Measurements from ENCODE around the gene EPHB2.
A peak's percentile ranks its signal among the peaks of the same experiment; 100 is the strongest.

The EPHB2 gene

DNA sequence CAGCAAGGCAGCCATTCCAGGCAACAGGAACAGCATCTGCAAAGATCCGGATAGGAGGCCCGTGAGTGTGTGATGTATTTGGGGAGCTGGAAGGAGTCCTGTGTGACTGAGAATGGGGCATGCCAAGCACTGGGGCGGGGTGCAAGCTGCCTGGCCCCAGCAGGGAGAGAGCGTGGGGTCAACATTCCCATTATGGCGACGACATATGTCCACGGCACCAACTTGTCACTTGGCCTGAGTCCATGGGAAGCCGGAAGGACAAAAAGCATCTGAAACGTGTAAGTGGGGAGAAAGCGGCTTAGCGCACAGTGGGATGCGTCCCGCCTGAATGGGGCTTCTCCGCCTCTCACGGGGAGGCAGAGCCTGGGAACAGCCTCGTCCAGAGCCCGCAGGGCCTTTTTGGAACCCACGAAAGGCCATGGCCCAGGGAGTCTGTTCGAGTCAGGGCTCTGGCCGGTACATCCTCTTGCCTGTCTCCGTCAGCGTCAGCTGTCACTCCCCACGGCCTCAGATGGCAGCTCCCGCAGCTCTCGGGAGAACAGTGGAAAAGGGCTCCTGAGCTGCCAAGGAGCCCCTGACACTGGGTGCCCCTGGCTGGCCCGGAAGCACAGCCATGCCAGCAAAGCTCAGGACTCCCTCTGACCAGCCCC is 12.4 kb downstream of the EPHB2 start:
- no peak for DNase-seq (ENCODE audit: low read depth)

DNA sequence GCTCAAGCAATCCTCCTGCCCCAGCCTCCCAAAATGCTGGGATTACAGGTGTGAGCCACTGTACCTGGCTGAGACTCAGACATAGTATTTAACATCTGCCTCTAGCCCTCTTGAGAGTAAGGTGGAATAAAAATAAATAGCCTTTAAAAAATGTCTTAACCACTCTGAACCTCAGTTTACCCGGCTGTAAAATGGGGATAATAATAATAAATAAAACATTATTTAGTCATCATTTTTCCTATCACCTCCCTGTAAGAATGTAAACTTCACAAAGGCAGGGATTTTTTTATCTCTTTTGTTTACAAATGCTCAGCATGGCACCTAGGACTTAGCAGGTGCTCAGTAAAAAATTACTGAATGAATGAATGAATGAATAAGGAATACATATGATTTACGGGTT is 17.2 kb downstream of the EPHB2 start:
- no peak for DNase-seq (ENCODE audit: low read depth)

DNA sequence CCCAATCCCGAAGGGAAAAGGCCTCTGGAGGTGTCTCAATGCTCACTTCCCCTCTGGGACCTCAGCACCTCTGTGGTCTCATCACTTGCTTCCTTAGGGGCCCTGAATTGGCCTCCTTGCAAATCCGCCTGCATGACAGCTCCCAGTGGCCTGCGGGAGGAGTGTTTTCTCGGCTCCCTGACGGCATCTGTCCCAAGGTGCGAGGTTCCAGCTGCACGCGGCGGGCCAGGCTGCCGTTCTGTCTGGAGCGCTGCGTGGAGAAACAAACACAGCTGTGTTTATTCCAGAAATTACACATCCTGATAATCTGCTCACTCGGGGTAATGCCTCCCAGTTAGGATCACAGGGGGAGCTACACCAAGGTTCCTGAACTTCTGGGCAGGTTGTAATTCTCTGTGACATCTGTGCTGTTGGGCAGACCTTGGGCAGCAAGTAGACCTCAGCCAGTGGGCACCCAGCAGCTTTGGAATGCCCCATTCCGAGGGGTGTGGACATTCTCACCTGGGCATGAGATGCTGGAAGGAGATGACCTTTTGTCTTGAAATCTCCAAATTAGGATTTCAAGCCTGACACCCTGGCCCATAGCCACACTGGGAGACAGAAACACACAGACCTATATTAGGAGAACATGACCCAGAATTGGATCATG is 18.2 kb downstream of the EPHB2 start:
- no peak for DNase-seq (ENCODE audit: low read depth)

DNA sequence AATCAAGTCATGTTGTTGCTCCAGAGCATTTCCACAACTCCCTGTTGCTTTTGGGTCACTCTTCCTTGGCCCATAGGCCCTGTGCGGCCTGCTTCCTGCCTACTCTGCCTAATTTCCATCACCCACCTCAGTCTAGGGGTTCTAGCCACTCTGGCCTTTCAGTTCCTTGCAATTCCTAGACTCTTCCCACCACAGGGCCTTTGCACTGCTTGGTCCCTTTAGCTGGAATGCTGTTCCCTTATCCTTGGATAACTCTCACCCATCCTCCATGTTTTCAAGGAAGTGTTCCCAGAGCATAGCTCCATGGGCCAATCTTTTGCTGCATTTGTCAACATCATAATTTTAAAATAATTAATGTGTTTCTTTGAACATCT is 18.7 kb downstream of the EPHB2 start:
- no peak for DNase-seq (ENCODE audit: low read depth)

DNA sequence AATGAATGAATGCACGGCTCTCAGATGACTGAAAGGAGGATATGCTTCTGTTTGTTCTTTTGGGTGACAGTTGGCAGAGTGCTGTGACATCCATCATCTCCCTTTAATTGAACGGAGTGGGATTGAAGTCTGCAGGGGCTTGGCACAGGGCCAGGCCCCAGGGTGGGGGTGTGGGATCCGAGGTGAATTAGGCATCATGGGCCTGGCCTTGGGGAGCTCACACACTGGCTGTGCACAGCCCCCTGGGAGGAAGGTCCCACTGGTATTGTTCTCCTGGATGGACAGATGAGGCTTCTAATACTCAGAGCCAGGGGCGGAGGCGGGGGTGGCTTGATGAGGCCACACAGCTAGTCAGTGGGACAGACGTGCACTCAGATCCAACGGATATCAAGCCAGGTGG is 19.3 kb downstream of the EPHB2 start:
- no peak for DNase-seq (ENCODE audit: low read depth)

DNA sequence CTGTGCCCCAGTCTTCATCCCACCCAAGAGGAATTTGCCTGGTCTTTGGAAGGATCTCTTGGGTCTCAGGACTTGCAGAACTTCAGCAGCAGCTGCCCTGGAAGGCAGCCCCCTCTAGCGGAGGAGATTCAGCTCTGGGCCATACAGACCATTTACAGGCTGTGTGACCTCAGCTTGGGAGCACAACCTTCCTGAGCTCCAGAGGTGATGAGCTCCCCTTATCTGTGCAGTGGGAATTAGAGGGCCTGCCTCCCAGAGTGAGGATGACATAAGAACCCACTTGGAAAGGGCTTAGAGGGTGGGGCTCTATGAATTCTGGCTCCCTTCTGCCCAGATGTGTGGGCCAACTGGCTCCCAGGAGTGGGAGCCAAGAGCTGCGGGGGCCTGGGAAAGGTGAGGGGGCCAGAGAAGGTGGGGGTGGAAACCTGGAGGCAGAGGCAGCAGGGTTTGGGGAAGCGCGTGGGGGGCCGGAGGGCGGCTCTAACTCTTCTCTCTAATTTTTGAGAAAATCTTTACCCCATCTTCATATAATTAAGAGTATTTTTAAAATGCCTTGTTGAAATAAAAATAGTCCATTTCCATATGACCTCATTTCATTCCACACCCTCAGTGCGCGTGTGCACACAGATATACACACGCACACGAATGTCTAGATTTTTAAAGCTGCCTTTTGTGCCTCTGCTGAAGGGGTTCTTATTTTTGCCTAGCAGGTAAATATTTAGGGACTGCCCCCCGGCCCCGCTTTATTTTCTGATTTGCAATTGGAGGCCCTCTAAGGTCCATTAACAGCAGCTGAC is 21.5 kb downstream of the EPHB2 start:
- DNase-seq (ENCODE audit: low read depth), result no peak

DNA sequence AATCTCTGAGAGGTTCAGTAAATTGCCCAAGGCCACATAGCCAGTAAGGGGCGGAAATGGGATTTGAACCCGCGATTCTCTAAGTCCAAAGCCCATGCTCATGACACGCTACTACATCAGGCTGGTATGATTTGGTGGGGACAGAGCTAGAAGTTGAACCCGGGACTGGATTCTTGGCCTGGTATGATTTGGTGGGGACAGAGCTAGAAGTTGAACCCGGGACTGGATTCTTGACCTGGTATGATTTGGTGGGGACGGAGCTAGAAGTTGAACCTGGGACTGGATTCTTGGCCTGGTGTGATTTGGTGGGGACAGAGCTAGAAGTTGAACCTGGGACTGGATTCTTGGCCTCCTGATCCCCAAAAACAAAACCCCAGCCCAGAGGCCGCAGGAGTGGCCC is 23.0 kb downstream of the EPHB2 start:
- no peak for DNase-seq (ENCODE audit: low read depth)

DNA sequence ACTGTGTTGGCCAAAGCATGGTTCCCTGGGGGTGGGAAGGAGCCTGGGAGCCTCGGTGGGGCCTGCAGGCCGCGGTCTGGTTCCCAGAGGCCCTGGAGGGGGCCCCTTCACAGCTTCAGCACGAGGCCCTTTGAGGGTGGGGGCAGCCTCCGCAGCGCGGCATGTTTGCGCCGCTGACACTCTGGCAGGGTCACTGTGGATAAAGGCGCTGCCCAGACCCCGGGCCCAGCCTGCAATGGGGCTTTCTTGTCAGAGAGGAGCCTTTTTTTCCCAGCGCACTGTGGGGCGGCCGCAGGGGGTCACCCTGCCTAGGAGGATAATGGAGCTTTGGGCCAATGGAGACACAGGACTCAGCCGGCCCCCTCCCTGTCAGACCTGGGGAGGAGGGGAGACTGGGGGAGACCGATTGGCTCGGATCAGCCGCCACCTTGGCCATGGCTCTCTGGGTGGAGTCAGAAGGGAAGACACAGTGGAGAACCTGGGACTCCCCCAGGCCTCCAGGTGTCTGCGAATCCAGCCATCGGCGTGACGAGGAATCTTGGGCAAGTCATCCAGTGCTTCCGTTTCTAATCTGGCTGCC is 26.0 kb downstream of the EPHB2 start:
- DNase-seq (ENCODE audit: low read depth), result no peak

DNA sequence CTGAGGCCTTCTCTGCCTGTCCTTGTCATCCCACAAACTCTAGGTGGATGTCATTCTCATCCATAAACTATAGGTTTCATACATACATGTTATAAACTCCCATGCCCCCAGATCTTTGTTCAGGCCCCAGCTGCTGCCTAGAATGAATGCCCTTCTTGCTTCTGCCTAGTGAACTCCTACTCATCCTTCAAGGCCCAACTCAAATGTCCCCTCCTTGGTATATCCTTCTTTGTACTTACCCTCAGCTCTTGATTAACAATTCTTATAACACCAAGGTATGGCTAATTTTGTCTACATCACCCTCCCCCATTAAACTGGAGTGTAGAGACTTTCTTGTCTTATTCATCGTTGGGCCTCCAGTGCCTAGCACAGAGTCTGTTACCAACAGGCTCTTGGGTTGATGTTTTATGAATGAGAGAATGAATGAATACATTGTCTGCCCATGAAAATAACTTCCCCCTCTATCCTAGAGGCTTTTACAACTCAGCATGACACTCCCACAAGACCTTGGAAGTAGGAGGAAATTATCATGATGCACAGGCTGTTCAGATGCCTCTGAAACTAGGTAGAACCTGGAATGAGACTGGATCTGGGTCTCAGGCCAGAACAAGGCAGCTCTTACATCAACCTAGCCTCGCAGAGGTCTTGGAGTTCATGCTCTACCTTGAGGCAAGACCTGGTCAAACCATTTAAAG is 26.9 kb downstream of the EPHB2 start:
- no peak for DNase-seq (ENCODE audit: low read depth)

DNA sequence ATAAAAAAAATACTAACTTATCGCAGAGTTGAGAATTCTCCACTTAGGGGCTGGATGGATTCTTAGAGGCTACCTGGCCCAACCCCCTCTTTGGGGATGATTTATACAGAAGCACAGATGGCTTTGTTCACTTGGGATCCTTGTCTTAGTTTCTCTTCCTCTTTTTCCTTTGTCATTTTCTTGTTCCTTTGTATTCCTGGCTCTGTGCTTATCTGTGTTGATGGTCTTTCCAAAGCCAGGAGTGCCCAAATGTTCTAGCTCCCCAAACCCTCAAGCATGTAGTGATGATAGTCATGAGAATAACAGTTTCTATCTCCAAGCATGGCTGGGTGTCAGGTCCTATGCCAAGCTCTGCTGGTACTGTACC is 27.4 kb downstream of the EPHB2 start:
- no peak for DNase-seq (ENCODE audit: low read depth)

DNA sequence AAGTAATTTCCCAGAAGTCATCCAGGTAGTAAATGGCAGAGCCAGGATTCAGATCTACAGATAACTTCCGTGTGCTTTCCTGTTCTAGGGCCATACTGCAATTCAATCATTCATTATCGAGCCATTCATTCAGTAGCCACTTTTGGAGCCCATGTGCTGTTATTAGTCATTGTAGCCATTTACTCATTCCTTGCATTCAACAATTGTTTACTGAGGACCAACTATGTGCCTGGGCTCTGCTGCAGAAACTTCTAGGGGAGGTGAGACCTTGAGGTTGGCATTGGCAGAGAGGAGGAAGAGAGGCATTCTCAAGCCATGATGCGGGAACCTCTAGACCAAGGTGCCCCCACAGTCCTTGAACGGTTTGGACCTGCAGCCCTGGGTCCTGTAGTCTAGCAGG is 27.9 kb downstream of the EPHB2 start:
- DNase-seq (ENCODE audit: low read depth), result no peak

DNA sequence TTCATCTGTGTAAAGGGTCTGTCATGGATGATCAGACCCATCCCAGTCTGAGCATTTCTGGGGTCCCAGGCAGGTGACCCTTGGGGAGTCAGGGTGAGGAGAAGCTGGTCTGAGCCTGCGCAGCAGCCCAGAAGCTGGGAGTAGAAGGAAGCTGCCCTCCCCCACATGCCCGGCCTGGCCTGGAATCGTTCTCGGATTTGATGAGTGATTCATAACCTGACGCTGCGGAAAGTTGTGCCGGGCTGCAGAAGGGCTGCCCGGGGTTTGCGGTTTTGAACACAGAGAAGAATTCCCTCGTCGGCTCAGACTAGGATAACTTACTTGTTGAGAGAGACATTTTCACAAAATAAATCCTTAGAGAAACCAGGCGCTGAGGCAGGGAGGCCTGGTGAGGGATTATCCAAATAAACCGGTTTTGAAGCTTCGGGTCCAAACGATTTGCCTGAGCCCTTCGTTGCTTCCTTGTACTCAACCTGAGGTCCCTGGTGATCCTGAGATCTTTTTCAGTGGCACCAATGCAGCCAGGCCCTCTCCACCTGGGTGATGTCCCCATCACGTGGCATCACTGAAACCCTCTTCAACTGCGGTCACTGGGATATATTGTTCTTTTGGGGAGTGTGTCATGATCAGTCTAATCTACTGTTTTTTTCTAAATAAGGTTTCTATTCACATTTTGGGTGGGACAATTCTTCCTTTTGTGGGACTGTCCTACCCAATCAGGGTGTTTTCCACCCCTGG is 29.2 kb downstream of the EPHB2 start:
- DNase-seq (ENCODE audit: low read depth), result peak; percentile 34

DNA sequence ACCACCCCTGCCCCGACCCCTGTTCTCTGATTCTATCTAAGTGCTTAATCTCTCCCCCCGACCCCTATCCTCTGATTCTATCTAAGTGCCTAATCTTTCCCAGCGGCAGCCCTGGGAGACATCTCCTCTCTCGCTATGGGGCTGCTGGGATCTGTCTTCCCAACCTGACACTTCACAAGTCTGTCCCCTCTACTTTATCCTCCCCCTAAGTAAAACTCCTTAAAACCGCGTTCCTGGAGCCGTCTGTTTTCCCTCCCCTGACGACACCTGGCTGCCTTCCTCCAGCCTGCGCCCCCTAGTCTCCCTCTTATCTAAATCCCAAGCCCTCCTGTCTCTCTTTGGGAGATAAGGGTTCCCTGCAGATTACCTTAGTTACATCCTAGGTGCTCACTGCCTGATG is 30.5 kb downstream of the EPHB2 start:
- DNase-seq (ENCODE audit: low read depth), result no peak

DNA sequence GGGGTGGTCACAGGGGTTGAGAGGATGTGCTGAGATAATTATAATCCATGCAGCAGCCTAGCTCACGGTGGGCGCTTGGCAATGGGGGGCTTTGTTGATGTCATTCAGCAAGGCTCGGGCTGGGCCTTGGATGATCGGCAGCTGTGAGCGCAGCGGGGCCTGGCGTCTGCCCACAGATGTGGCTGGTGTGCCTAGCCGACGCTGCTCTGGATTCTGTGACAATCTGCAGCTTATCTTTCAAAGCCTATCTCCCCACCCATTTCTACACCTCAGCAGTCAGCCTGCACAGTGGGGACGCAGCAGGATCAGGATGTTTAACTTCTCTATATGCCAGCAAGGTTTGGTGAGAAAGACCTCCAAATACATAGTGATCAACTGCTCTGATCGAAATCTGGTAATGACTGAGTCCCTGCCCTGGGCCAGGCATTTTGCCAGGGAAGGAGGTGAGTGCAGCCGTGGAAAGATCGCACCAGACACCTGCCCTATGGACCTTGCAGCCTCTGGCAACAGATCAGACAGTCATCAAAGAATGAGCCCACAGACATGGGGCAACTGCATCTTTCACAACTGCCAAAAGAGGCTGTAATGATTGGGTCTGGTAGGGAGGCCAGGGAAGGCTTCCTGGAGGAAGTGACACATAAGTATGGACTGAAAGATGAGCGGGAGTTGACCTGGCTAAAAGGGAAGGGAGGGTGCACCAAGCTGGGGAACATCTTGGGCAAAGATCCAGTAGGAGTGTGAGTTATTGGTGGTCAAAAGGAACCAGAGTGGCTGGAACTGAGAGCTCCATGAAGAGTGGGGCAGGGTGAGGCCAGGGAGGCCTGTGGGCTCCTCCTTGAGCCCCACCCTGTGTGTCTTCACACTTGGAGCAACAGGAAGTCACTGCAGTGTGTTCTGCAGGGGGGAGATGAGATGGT is 35.3 kb downstream of the EPHB2 start:
- DNase-seq (ENCODE audit: low read depth), result no peak

DNA sequence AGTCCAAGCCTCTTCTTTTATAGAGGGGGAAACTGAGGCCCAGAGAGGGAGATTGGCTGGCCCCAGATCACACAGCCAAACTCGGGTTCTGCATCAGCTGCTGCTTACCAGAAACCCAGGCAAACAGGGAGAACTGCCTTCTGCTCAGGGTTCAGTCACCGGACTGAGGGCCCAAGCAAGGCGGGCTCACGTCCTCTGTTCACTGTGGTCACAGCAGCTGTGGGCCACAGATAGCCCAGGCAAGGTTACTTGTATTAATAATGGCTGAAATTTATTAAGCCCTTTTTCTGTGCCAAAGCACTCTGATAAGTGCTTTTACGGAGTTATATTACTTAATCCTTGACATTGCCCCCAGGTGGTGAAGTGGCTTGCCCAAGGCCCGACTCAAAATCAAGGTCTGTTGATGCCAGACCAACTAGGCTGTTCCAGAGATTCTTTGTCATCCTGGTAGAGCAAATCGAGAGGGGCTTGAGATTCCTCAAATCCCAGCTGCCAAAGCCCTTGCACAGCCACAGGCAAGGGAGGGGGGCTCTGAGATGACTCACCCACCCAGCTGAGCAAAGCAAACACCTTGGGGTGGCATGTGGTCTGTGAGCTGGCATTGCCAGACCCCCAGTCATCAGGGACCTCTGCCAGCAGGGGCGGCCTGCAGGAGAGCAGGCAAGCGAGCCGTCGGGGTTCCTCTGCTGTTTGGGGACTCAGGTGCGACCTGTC is 36.5 kb downstream of the EPHB2 start:
- no peak for DNase-seq (ENCODE audit: low read depth)

DNA sequence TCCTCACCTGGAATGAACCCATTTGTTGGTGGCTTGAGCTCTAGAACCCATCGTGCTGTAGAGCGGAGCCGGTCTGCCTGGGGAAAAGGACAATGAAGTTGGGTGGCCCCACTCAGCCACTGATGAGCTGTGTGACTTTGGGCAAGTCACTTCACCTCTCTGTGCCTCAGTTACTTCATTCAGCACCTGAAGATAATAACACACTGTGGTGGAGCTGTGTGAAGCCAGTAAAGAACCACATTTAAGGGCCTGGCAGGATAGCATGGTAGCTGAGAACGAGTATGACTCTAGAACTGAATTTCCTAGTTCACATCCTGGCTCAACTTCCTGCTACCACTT is 37.1 kb downstream of the EPHB2 start:
- DNase-seq (ENCODE audit: low read depth), result no peak

DNA sequence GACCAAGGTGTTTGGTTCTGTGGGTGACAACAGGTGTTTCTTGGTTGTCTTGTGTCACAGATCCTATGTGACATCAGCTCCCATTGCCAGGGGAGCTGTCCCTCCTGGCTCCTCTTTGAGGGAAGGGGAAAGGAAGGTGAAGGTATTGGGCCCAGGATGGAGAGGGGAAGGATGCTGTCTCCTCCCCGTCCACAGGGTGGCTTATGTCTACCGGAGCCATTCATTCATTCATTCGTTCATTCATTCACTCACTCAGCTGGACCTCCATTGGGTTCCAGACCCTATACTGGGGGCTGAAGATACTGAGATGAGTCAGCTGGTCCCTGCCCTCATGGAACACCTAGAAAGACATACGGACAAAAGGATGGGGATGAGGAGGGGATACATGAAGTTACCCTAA is 38.9 kb downstream of the EPHB2 start:
- DNase-seq (ENCODE audit: low read depth), result no peak

DNA sequence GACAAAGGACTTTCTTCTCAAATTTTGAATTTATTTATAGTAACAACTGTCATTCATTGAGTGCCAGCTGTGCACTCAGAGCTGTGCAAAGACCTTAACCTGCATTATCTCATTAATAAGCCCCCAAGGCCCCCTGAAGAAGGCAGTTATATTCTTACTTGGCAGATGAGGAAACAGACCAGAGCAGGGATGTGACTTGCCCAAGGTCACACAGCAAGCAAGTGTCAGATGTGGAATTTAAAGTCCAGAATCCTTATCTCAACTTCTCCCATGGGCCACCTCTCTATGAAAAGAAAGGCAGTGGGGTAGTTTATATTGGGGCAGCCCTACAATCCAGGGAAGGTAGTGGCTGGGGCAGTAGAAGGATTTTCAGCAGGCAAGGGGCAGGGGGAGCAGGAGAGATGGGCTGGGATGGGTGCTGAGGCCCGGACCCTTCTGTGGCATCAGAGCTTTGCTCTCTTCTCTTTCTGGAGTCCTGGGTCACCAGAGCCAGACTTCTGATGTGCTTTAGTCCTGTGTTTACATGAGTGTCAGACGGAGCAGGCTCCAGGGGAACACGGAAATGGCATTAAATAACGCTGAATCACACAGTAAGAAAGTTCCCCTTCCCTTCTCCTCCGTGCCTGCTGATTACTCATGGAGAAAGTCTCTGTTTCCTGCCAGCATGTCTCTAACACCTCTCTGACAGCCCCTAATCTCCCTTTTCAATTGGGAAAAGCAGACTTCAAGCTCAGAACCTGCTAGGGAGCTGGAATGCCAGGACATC is 39.5 kb downstream of the EPHB2 start:
- DNase-seq (ENCODE audit: low read depth), result peak; percentile 63

DNA sequence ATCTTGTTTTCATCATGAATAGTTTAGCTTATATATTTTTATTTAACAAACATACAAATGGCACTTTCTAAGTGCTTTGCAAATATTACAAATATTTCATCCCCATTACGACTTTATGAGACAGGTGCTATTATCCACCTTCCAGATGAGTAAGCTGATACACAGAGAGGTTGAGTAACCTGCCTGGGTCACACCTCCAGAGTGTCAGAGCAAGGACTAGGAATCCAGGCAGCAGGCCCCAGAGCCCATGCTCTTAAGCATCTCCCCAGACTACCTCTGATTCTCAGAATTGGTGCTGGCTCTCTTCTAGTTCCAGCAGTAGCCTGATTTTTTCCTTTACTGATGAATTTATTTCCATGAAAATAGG is 40.0 kb downstream of the EPHB2 start:
- no peak for DNase-seq (ENCODE audit: low read depth)

DNA sequence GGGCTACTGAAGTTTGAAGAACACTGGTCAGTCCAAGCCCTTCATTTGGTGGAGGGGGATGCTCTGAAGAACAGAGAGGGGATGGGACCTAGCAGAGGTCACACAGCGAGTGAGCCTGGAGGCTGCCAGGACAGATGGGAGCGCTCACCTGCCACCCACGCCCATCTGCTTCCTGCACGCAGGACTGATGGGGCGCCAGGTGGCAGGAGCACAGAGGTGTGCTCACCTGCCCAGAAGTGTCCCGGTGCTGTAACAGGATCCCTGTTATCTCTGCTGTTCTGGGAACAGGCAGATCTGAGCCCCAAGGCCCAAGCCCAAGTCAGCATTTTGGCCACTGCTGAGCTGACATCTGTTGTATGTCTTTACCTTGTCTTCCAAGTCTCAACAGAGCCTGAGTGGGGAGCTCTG is 40.5 kb downstream of the EPHB2 start:
- no peak for DNase-seq (ENCODE audit: low read depth)
